BJ (cell line): ENCODE measurements around the gene AKAP8L. TPM values are rescaled to one million over a fixed set of nuclear protein-coding genes. Genes with fewer than 3 reads are reported as not detected.

Source experiments
- CTCF ChIA-PET: fragments of 350-600 bp; formaldehyde crosslinking; extraction: SDS; loops from one replicate; lab custom pipeline; 2021; ENCODE audit warnings: antibody characterized with exemption, inconsistent platforms; lab: Yijun Ruan, JAX
- POLR2A ChIA-PET: fragments of 300-600 bp; sonication (Branson Sonifier 250); formaldehyde crosslinking; extraction: SDS; loops from one replicate; lab custom pipeline; 2021; ENCODE audit warnings: antibody characterized with exemption; lab: Charles Lee
- DNase-seq: peaks from one replicate; pipeline ENCODE4 v3.0.0-alpha.2; 2011; ENCODE audit warnings: low read depth
- H3K27me3 ChIP-seq: 2 replicates; pipeline ENCODE4 v1.6.0; 2011; ENCODE audit warnings: low read length; ENCODE audit not compliant: control insufficient read depth, insufficient read depth
- H3K36me3 ChIP-seq: 2 replicates; pipeline ENCODE4 v1.5.1; 2011; ENCODE audit warnings: low read length; ENCODE audit not compliant: control insufficient read depth, insufficient read depth
- H3K4me3 ChIP-seq: 2 replicates; pipeline ENCODE4 v1.5.1; 2011; ENCODE audit warnings: low read depth, mild to moderate bottlenecking, control low read depth, low read length
- CTCF ChIP-seq: IDR thresholded peaks from 2 replicates; pipeline ENCODE4 v1.5.1; 2011; ENCODE audit warnings: low read depth, mild to moderate bottlenecking, control low read depth, inconsistent platforms, low read length, moderate library complexity; ENCODE audit not compliant: insufficient read depth
- polyA plus RNA-seq: library from polyadenylated mRNA; depleted of rRNA; stranded (reverse); fragments of >200 nt; gene quantifications from 2 replicates; pipeline ENCODE4 v1.2.3, GENCODE V29; 2011

AKAP8L gene
- polyA plus RNA-seq, 1 experiment = 27.5 TPM

GRCh38 chr19:15371119-15371518, 47.7 kb downstream of the AKAP8L start:
- Histone ChIP-seq H3K27me3 (no peaks in the 10 kb centered on the region), H3K4me3 (no peak overlapping the region), H3K36me3 (peaks cover 55% of the 10 kb centered on the region)
- DNase-seq = no peak
- TF ChIP-seq CTCF = no peak
- ChIA-PET CTCF (no interaction called here), POLR2A (interaction anchor here (0.5 kb wide), 1 partner anchor 176 kb away, joined by 9 read pairs; no protein-coding TSS in a partner anchor)

GRCh38 chr19:15369594-15369891, 49.2 kb downstream of the AKAP8L start:
- ChIA-PET POLR2A (no interaction called here), CTCF (no interaction called here)
- Histone ChIP-seq H3K27me3 (no peaks in the 10 kb centered on the region), H3K36me3 (peaks cover 57% of the 10 kb centered on the region), H3K4me3 (no peak overlapping the region)
- no peak for DNase-seq
- no peak for TF ChIP-seq CTCF

GRCh38 chr19:15368798-15369593, 49.8 kb downstream of the AKAP8L start:
- ChIA-PET POLR2A (no interaction called here), CTCF (interaction anchor here (0.6 kb wide), 1 partner anchor 10 kb away, joined by 3 read pairs; no protein-coding TSS in a partner anchor)
- Histone ChIP-seq H3K4me3 (no peak overlapping the region), H3K36me3 (peaks cover 55% of the 10 kb centered on the region), H3K27me3 (no peaks in the 10 kb centered on the region)
- TF ChIP-seq CTCF = no peak
- DNase-seq = no peak

GRCh38 chr19:15368051-15368632, 50.6 kb downstream of the AKAP8L start:
- CTCF ChIA-PET = no interaction called here
- no peak for TF ChIP-seq CTCF
- Histone ChIP-seq H3K27me3 (no peaks in the 10 kb centered on the region), H3K4me3 (no peak overlapping the region), H3K36me3 (peaks cover 50% of the 10 kb centered on the region)
- POLR2A ChIA-PET = no interaction called here
- no peak for DNase-seq

GRCh38 chr19:15367439-15367838, 51.3 kb downstream of the AKAP8L start:
- no peak for TF ChIP-seq CTCF
- H3K36me3 ChIP-seq = peaks cover 45% of the 10 kb centered on the region
- DNase-seq = no peak
- ChIA-PET POLR2A (no interaction called here), CTCF (no interaction called here)
- H3K4me3 ChIP-seq = no peak overlapping the region
- no peaks in the 10 kb centered on the region for H3K27me3 ChIP-seq
